DMS153 (cell line): ENCODE data around the gene METTL15.
"Not testable (repeated sequence)": the region's sequence is repeated elsewhere in the genome, so short reads cannot be mapped to it uniquely, and the experiment has no call there.

Experiments used
- DNase-seq: peaks from one replicate; lab custom pipeline; 2025; lab: John Stamatoyannopoulos, UW

The METTL15 gene

DNA sequence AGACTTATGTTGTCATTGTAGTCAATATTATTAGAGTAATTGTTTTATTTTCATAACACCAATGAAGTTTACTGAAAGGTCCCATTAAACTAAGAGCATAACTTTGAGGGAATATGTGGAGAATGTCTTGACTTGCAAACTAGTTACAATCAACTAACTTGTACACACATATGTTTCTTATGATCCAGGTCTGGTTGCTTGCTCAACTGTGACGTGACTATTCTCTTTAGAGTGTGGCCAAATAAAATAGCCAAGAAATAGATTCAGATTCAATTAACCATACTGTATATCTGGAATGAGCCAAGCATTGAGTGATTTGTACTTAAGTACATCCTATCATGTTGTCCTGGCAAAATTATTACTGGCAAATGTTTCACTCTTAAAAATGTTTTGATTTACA, 101.7 kb downstream of the METTL15 start:
- no peak for DNase-seq

DNA sequence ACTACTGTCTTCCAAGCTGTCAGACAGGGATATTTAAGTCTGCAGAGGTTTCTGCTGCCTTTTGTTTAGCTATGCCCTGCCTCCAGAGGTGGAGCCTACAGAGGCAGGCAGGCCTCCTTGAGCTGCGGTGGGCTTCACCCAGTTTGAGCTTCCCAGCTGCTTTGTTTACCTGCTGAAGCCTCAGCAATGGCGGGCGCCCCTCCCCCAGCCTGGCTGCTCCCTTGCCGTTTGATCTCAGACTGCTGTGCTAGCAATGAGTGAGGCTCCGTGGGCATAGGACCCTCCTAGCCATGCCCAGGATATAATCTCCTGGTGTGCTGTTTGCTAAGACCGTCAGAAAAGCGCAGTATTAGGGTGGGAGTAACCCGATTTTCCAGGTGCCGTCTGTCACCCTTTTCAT, 113.9 kb downstream of the METTL15 start:
- not testable (repeated sequence) for DNase-seq

DNA sequence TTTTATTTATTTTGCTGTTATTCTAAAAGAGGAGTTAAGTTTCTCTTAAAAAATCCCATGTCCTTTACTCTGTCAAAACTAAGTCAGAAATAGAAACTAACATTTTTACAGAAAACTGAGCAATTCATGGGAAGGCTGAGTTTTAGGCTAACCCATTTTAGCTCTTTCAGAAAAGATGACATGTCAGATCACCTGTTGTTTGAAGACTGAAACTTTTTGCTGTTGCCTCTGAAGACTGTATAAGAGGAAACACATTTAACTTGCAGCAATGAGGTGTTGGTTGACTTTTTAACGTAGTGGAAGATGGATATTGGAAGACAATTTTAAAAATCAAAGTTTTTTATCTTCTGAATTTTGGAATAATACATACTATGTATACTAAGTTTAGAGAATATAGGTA, 115.4 kb downstream of the METTL15 start:
- no peak for DNase-seq

DNA sequence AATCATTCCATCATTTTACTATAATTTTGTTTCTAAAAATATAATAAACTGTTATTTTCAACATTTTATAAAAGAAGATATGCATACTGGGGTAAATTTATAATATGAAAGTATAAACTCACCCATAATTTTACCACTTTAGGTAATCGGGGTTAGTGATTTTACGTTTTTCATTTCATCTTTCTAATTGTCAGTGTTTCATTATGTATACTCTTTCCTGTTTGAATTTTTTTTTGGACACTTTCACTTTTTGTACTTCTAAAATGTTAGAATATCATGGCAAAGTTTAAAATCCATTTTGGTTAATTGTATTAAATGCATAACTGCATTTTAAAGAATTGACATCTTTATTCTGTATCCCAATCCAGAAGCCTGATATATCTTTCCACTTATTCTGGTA, 115.8 kb downstream of the METTL15 start:
- DNase-seq, result no peak

DNA sequence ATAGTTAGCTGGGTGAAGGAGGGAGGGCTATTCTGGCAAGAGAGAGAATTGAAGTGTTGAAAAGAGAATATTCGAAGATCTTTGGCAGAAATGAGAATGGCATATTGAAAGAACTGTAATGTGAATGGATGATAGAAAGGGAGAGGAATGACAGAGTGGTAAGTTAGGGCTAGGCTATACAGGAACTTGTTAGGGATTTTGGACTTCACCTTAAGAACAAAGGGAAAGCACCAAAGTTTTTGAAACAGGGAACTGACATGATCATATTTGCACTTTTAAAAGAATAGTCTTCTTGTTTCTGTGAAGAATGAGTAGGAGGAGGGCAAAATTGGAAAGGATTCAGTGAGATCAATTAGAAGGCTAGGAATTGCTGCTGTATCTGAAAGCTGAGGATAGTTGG, 119.3 kb downstream of the METTL15 start:
- no peak for DNase-seq

DNA sequence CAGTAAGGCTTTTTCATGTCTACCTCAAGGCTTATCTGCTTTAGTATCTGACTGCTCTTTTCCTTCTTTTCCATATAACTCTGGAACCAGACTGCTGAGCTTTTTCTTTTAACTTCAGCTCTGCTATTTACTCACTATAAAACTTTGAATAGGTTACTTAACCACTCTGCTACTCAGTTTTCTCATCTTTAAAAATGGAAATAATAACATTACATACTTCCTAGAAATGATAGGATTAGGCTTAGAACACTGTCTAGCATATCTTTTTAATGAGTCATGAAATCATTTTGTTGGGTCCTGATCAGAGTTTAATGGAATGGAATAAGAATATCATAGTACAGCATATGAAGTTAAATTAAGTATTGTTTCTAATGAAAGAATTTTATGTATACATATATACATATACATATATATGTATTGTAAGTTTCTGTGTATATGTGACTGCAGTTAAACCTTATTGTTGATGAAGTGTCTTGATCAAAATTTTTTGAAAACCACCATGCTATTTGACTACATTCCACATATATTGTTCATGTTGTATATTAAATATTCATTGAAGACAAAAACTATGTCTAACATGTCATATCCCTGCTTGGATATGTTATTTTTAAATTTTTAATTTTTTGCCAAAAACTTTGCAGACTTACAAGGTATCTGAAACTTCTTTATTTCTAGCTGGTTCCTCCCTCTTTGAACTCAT, 120.2 kb downstream of the METTL15 start:
- DNase-seq, result no peak

DNA sequence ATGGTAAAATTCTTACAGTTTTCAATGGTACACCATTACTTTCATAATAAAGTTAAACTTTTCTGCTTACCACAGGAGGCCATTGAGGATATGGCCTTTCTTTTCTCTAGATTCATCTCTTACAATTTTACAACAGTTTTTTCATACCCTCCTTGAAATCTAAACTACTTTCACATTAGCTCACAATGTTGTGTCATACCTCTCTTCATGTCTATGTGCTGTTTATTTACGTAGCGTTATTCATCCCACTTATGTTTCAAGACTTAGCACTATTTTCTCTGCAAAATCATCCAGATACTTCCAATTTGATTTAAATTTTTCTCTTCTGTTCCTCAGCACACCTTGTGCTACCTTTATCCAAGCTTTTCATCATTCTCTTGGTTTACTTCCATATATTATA, 123.3 kb downstream of the METTL15 start:
- DNase-seq, result no peak

DNA sequence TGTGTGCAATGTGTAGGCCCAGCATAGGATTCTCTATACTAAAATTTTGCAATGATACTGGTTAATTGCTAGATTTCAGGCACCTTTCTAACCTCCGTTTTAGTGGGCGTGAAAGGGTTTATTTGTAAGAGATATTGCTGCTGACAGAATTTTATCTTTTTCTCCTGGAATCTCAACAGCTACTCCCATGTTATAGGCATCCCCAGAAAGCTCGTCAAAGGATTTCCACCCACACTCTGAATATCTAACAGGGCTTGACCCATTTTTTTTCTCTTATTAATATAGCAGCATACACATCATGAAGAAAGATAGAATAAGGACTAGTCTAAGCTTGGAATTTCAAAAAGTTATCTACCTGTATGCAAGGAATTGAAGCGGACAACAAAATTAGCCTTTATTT, 124.5 kb downstream of the METTL15 start:
- no peak for DNase-seq

DNA sequence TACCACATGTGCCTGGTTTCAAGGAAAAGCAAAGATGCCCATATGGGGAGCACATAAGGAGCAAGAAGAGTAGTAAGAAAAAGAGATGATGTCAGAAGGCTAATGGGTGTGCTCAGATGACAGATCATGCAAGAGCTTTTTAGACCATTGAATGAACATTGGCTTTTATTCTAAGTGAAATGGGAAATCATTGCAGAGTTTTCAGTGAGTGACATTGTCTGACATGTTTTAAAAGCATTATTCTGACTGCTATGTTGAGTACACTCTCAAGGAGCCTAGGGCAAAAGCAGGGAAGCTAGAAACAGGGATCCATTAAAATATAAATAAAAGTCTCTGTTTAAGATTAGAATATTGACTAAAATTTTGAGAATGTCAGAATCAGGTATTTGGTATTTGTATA, 133.6 kb downstream of the METTL15 start:
- no peak for DNase-seq

DNA sequence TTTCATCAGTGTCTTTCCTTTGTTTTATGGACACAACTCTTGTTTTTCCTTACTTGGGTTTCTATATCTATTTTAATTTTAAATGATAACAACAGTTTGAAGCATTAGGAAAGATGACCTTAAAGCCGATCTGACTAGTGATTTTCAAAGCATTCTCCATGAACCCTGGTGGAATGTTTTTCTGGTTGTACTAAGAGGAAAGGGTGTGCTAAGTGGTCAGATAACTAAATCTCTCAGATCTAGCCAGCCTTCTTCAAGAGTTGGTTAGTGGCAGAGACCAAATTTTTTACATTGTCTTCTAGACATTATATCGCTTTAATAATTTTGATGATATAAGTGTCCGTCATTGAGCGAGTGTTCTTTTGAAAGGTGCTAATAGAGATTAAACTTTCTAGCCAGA, 134.4 kb downstream of the METTL15 start:
- no peak for DNase-seq

DNA sequence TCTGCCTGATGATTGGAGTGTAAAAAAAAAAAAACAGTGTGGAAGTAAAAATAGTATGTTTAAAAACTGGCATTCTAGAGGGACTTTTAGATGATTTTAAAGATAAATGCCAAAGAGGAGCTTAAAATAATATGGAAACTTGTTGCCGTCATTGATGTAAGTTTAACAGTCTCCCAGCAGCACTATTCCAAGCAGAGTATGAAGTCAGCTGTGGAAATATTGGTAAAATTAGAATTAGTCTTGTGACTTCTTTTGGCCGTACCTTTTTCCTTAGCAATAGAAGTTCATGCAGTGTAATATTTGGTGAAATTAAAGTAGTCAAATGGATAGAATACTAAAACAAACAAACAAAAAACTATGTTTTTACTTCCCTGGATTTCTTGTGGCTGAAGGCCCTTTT, 134.9 kb downstream of the METTL15 start:
- no peak for DNase-seq

DNA sequence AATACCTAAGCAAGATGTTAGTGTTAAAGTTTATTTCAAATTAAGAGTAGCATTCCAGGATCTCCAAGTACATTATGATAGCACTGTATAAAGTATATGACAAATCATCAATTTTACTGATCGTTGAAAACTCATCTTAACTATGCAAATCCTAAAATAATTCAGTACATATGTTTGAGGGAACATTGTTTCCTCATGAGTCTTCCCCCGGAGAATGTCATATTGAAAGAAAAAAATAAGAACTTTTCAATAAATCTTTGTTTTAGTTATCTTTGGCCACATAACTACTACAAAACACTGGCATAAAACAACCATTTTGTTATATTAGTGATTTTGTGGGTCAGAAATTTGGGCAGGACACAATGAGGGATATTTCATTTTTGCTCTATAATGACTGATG, 135.4 kb downstream of the METTL15 start:
- no peak for DNase-seq

DNA sequence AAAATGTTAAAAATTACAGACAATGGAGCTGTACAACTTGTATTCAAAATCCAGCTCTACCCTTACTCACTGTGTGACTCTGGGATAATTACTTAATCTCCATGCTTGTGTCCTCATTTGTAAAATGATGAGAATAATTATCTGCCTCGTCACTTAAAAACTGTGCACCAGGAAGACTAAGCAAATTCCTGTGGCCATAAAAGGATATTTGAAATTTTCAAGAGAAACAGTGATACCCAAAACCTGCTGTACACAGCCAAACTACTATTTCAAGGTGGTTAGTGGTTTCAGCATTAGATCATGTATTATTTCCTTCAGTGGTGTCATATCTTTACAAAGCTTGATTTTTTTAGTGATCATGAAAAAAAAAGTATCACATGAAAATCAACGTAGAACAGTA, 136.9 kb downstream of the METTL15 start:
- no peak for DNase-seq

DNA sequence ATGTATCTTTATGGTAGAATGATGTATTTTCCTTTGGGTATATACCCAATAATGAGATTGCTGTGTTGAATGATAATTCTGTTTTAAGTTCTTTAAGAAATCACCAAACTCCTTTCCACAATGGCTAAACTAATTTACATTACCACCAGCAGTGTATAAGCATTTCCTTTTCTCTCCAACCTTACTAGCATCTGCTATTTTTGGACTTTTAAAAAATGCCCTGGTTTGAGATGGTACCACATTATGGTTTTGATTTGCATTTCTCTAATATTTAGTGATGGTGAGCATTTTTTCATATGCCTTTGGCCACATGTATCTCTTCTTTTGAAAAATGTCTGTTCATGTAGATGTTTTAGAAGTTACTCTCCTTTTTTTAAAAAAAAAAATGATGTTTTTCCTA, 142.0 kb downstream of the METTL15 start:
- no peak for DNase-seq

DNA sequence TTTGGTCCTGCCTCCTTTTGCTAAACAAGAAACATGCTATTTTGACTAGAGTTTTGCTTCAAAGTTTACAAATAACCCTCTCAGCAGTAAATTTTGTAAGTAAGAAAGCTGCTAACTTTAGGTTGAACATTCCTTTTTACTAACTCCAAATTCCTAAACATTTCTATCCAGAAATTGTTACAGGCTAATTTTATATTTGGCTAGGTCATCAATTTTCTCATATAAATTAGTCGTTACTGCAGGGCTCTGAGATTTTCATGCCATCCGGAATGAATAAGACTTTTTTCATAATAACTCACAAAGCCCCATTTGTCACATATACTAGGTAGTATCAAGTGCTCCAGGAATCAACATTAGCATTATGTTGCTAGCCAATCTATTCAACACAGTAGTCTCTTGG, 143.1 kb downstream of the METTL15 start:
- DNase-seq, result no peak

DNA sequence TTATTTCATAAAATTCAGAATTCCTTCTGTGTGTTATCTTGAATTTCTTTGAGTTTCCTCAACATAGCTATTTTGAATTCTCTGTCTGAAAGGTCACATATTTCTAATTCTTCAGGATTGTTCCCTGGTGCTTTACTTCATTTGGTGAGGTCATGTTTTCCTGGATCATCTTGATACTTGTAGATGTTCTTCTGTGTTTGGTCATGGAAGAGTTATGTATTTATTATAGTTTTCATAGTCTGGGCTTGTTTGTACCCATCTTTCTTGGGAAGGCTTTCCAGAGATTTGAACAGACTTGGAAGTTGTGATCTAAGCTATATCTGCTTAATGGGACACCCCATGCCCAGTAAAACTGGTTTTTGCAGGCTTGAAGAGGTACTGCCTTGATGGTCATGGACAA, 149.6 kb downstream of the METTL15 start:
- no peak for DNase-seq

DNA sequence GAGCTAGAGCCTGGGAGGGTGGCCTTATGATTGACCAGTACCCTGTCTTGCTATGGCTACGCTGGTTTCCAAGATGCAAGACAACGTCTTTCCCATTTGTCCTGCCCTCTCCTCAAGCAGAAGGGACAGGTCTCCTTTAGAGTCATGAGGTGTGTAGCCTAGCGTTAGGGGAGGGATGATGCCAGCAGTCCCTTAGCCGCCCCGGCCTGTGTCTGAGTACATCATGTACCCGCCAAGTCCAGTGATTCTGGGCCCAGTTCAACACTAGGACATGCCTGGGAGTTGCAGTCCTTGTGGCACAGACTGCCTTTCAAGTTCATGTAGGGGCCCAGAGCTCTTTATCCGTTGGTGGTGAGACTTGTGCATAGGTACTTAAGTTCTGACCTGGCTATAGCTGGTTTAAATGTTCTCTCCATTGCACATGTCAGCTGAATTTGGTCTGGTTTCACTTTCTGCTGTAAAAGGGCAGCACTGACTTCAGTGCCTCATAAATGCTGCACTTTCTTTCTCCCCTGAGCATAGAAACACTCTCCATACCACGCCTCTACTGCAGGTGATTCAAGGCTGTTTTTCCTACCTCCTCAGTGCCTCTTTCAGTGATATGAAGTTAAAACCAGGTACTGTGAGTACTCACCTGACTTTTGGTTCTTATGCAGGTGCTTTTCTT, 151.1 kb downstream of the METTL15 start:
- DNase-seq, result no peak

DNA sequence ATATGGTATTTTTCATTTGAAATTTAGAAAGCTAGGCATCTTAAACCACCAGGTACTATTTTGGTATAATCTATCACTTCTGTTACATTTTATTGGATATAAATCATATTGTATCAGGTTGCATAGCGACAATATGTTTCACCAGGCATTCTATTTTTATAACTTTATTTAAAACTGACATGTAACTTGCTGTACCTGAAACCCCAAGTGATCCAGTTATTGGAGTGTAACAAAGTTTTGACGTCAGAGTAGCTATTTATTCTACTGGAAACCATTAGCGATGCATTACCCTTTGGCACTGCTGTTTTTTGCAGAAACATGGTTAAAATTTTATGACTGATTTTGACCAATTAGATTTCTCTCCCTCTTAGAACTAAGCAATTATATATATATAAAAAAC, 160.7 kb downstream of the METTL15 start:
- DNase-seq, result no peak

DNA sequence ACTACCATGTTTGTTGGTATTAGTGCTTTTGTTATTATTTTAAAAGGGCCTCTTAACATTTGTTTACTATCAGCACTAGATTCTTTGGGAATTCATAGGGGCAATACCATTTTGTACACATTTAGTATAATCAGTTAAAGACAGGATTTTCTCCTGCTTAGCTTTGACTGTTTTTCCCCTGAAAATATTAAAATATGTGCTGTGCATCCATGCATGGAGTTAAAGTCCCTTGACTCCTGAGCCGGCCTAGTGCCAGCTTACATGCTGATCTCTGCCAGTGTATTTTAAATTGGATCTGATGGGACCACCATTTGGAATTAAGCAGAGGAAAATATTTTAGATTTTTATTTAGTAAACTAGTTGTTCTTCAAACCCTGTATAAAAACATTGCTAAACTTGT, 161.4 kb downstream of the METTL15 start:
- no peak for DNase-seq

DNA sequence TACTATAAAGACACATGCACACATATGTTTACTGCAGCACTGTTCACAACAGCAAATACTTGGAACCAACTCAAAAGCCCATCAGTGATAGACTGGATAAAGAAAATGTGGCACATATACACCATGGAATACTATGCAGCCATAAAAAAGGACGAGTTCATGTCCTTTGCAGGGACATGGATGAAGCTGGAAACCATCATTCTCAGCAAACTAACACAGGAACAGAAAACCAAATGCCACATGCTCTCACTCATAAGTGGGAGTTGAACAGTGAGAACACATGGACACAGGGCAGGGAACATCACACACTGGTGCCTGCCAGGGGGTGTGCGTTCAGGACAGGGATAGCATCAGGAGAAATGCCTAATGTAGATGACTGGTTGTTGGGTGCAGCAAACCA, 164.1 kb downstream of the METTL15 start:
- DNase-seq, result not testable (repeated sequence)

DNA sequence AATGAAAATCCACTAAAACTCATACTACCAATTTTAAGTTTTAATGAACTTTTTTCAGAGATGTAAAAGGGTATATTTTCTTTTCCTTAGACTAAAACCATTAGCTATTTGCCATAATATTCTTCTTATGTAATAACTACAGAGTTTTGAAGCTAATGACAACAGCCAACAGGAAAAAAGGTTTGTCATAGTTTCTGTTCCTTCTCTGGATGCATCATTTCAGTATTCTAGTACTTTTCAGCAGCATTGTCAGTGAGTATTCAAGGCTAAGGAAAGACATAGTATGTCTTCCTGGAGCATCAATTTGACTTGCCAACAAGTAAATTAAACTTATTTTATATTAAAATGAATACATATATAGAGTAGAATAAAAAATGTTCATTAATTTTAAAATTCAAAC, 166.0 kb downstream of the METTL15 start:
- DNase-seq, result no peak

DNA sequence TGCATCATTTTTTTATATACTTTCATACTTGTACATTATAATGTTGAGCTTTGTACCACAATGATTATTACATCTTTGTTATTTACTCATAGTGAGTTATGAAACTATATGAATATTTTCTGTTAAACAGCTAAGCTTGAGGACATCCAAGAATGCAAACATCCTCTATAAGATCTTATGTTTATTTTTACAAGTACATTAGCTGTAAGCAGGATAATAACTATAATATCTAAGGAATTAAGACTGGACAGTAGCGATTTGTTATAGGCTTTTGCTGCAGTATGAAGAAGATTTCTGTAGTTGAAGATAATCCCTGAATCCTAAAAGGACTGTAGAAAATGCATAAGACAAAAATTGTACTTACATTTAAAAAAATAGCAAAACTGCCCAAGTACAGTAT, 176.0 kb downstream of the METTL15 start:
- no peak for DNase-seq

DNA sequence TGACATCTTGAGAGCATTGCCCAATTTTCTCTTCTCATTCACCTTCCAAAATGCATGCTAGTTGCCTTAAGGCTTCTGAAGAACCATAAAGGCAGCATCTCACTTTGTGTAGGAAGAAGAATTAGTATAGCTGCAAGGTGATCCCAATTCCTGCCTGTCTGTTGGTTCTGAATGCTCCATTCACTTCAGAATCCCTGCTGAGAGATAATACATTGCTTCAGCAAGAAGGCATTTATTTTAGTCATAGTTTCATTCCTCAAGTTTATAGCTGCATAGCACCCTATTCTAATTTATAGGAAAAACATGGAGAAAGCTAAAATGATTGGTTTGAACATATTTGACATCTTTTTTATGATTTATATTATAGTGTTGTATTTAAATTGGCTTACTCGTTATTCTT, 181.3 kb downstream of the METTL15 start:
- DNase-seq, result no peak

DNA sequence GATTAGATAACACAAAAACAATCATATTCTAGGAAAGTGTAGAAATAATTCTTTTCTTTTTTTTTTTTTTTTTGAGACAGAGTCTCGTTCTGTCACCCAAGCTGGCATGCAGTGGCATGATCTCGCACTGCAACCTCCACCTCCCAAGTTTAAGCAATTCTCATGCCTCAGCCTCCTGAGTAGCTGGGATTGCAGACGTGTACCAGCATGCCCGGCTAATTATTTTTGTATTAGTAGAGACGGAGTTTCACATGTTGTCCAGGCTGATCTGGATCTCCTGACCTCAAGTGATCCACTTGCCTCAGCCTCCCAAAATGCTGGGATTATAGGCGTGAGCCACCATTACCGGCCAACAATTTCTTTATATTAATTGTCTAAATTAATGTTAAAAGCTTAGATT, 182.8 kb downstream of the METTL15 start:
- DNase-seq, result not testable (repeated sequence)
